CD4-positive, alpha-beta T cell (primary cell): ENCODE results near the gene BAZ1A. TPM values are rescaled to one million over a fixed set of nuclear protein-coding genes. Genes with fewer than 3 reads are reported as not detected.

Experiments used
- ATAC-seq: fragments of 200-7000 bp; cut with Tn5 transposase; one replicate; pipeline ENCODE4 v1.10.0; 2022; ENCODE audit warnings: mild to moderate bottlenecking; ENCODE audit not compliant: poor library complexity
- CTCF ChIA-PET: fragments of 350-600 bp; sonication (Branson Sonifier 250); formaldehyde crosslinking; loops from one replicate; lab custom pipeline; 2021; ENCODE audit warnings: antibody characterized with exemption, inconsistent platforms; lab: Charles Lee
- POLR2A ChIA-PET: fragments of 350-600 bp; sonication (Branson Sonifier 250); formaldehyde crosslinking; loops from one replicate; lab custom pipeline; 2021; ENCODE audit warnings: antibody characterized with exemption, inconsistent platforms; lab: Charles Lee
- DNase-seq, 14 experiments: peaks; one replicate each; pipeline ENCODE4 v3.0.0-alpha.2; 2013 to 2020; ENCODE audit warnings: mixed read lengths in 2 of 14
- H3K27ac ChIP-seq, 2 donors: one replicate each; pipeline versions ENCODE4 v1.5.1 to v1.7.0; 2013; ENCODE audit warnings: low read length in 2 of 2, low read depth in 1 of 2, mild to moderate bottlenecking in 1 of 2
- H3K27me3 ChIP-seq, 2 experiments: 1 replicate in 1 of 2; 2 replicates in 1 of 2; pipeline versions ENCODE4 v1.6.1 to v1.7.0; 2013; ENCODE audit warnings: low read length in 2 of 2, control low read depth in 1 of 2, mild to moderate bottlenecking in 1 of 2, moderate library complexity in 1 of 2; ENCODE audit not compliant: insufficient read depth in 2 of 2, control insufficient read depth in 1 of 2
- H3K36me3 ChIP-seq: one replicate; pipeline ENCODE4 v1.6.1; 2013; ENCODE audit warnings: low read length, control low read depth; ENCODE audit not compliant: insufficient read depth
- H3K4me1 ChIP-seq: one replicate; pipeline ENCODE4 v1.6.1; 2013; ENCODE audit warnings: low read length, control low read depth; ENCODE audit not compliant: insufficient read depth
- H3K4me3 ChIP-seq: one replicate; pipeline ENCODE4 v1.5.1; 2013; ENCODE audit warnings: mild to moderate bottlenecking, low read length, moderate library complexity
- H3K9me3 ChIP-seq, 2 experiments: 1 replicate in 1 of 2; 2 replicates in 1 of 2; pipeline versions ENCODE4 v1.6.1 to v1.7.0; 2013; ENCODE audit warnings: low read length in 2 of 2, mild to moderate bottlenecking in 2 of 2, control low read depth in 1 of 2, moderate library complexity in 1 of 2; ENCODE audit not compliant: control insufficient read depth in 1 of 2, insufficient read depth in 1 of 2
- H3K27ac Mint-ChIP-seq: one replicate; pipeline ENCODE4 v1.8.0; 2020; ENCODE audit warnings: mixed read lengths
- H3K27me3 Mint-ChIP-seq: one replicate; pipeline ENCODE4 v1.8.0; 2021; ENCODE audit warnings: mixed read lengths
- H3K36me3 Mint-ChIP-seq: one replicate; pipeline ENCODE4 v1.8.0; 2021; ENCODE audit warnings: low read depth, mixed read lengths
- H3K4me1 Mint-ChIP-seq: one replicate; pipeline ENCODE4 v1.8.0; 2021; ENCODE audit warnings: low read depth, mixed read lengths
- H3K4me3 Mint-ChIP-seq: one replicate; pipeline ENCODE4 v1.8.0; 2020; ENCODE audit warnings: mild to moderate bottlenecking, mixed read lengths
- H3K9me3 Mint-ChIP-seq: one replicate; pipeline ENCODE4 v1.8.0; 2020; ENCODE audit warnings: mixed read lengths
- CTCF ChIP-seq: fragments of 200-600 bp; IDR thresholded peaks from one replicate; pipeline ENCODE4 v1.8.0; 2022; ENCODE audit warnings: antibody characterized with exemption, mild to moderate bottlenecking
- intact Hi-C, 2 experiments: fragments of 100-400 bp; cut with DNase I in 1 of 2; cut with micrococcal nuclease in 1 of 2; formaldehyde crosslinking; loops; one replicate each; pipeline versions ENCODE4 v1.15.1 to v1.9.0; 2023 to 2025; cut with DNase I, micrococcal nuclease
- total RNA-seq, 174 experiments: library from RNA in 2 of 174; stranded (reverse) in 2 of 174; gene quantifications; one replicate each; pipeline ENCODE4 v1.2.3 and lab custom pipeline; 2021 to 2026

BAZ1A gene
- total RNA-seq, 2 experiments from 2014 or later, result 46.5 to 52.3 TPM

GRCh38 chr14:34906287-34906686 lies 31.1 kb upstream of the BAZ1A start:
- Histone ChIP-seq H3K27me3 (no peaks in the 10 kb centered on the region), H3K4me3 (no peak overlapping the region), H3K4me1 (no peaks in the 10 kb centered on the region), H3K36me3 (no peaks in the 10 kb centered on the region), H3K9me3 (no peaks in the 10 kb centered on the region), H3K27ac (no peak overlapping the region)
- CTCF ChIA-PET, result no interaction called here
- Mint-ChIP-seq H3K4me1 (no peaks in the 10 kb centered on the region), H3K27me3 (no peaks in the 10 kb centered on the region), H3K4me3 (no peak overlapping the region), H3K9me3 (no peaks in the 10 kb centered on the region), H3K27ac (no peak overlapping the region), H3K36me3 (no peaks in the 10 kb centered on the region)
- DNase-seq (no peak), ATAC-seq (no peak)
- POLR2A ChIA-PET, result no interaction called here
- intact Hi-C loops, result no loop called here
- TF ChIP-seq CTCF, result no peak

GRCh38 chr14:34895277-34895676 lies 20.1 kb upstream of the BAZ1A start:
- no peak overlapping the region for H3K4me3 ChIP-seq
- DNase-seq (no peak), ATAC-seq (no peak)
- no peak overlapping the region for H3K4me3 Mint-ChIP-seq
- ChIA-PET CTCF (no interaction called here), POLR2A (interaction anchor here (0.8 to 1.1 kb wide), 2 partner anchors 22 to 88 kb away, joined by 3 read pairs; partner anchors contain the start of gene SRP54)
- TF ChIP-seq CTCF, result no peak
- intact Hi-C loops, result no loop called here
- H3K9me3 ChIP-seq, result no peaks in the 10 kb centered on the region
- H3K27me3 ChIP-seq, result no peaks in the 10 kb centered on the region
- no peak overlapping the region for H3K27ac Mint-ChIP-seq
- H3K36me3 ChIP-seq, result no peaks in the 10 kb centered on the region
- peaks cover 7% of the 10 kb centered on the region for H3K4me1 Mint-ChIP-seq
- no peaks in the 10 kb centered on the region for H3K36me3 Mint-ChIP-seq
- H3K9me3 Mint-ChIP-seq, result no peaks in the 10 kb centered on the region
- no peaks in the 10 kb centered on the region for H3K4me1 ChIP-seq
- H3K27me3 Mint-ChIP-seq, result no peaks in the 10 kb centered on the region
- no peak overlapping the region for H3K27ac ChIP-seq

GRCh38 chr14:34890937-34891336 lies 15.8 kb upstream of the BAZ1A start:
- no peak overlapping the region for H3K27ac ChIP-seq
- DNase-seq (no peak), ATAC-seq (no peak)
- no peak overlapping the region for H3K4me3 ChIP-seq
- Mint-ChIP-seq H3K27me3 (no peaks in the 10 kb centered on the region), H3K4me3 (no peak overlapping the region), H3K9me3 (no peaks in the 10 kb centered on the region), H3K27ac (no peak overlapping the region), H3K4me1 (peaks cover 7% of the 10 kb centered on the region), H3K36me3 (no peaks in the 10 kb centered on the region)
- no peaks in the 10 kb centered on the region for H3K27me3 ChIP-seq
- intact Hi-C loops, result no loop called here
- TF ChIP-seq CTCF, result no peak
- H3K4me1 ChIP-seq, result no peaks in the 10 kb centered on the region
- POLR2A ChIA-PET, result no interaction called here
- no peaks in the 10 kb centered on the region for H3K36me3 ChIP-seq
- CTCF ChIA-PET, result no interaction called here
- no peaks in the 10 kb centered on the region for H3K9me3 ChIP-seq
